HL-60 (cell line): ENCODE data around the gene AMN.

ENCODE experiments used
- DNase-seq, 2 experiments: peaks; one replicate each; pipeline ENCODE4 v3.0.0-alpha.2; 2010 to 2020; ENCODE audit warnings: low read depth in 1 of 2, low spot score in 1 of 2
- H3K27ac ChIP-seq: fragments of 250-450 bp; sonication (Bioruptor Pico); replicated peaks from 2 replicates; pipeline ENCODE4 v1.5.1; 2020; ENCODE audit warnings: mild to moderate bottlenecking, moderate library complexity
- H3K27me3 ChIP-seq: fragments of 250-450 bp; sonication (Bioruptor Pico); 2 replicates; pipeline ENCODE4 v1.5.1; 2021; ENCODE audit warnings: mild to moderate bottlenecking, moderate library complexity; ENCODE audit not compliant: insufficient read depth, poor library complexity, severe bottlenecking
- H3K4me3 ChIP-seq: replicated peaks from 2 replicates; pipeline ENCODE4 v1.5.1; 2011; ENCODE audit warnings: mild to moderate bottlenecking, control low read depth, low read length; ENCODE audit not compliant: insufficient read depth
- GABPA ChIP-seq: IDR thresholded peaks from 2 replicates; pipeline ENCODE4 v1.6.1; 2012; ENCODE audit warnings: low read depth
- POLR2AphosphoS5 ChIP-seq: IDR thresholded peaks from 2 replicates; pipeline ENCODE4 v1.6.1; 2012; ENCODE audit warnings: low read depth
- SPI1 ChIP-seq: IDR thresholded peaks from 2 replicates; pipeline ENCODE4 v1.6.1; 2012; ENCODE audit warnings: low read depth, mild to moderate bottlenecking, borderline replicate concordance
- TF ChIP-seq, protein P1 (sequence below): IDR thresholded peaks from 2 replicates; pipeline ENCODE4 v1.6.1; 2012; ENCODE audit warnings: low read depth; ENCODE audit not compliant: insufficient replicate concordance
- TF ChIP-seq, protein P2 (sequence below): IDR thresholded peaks from one replicate; pipeline ENCODE4 v1.5.1; 2011; ENCODE audit warnings: low read length, control low read depth, inconsistent platforms; ENCODE audit not compliant: insufficient read depth

Gene AMN

DNA sequence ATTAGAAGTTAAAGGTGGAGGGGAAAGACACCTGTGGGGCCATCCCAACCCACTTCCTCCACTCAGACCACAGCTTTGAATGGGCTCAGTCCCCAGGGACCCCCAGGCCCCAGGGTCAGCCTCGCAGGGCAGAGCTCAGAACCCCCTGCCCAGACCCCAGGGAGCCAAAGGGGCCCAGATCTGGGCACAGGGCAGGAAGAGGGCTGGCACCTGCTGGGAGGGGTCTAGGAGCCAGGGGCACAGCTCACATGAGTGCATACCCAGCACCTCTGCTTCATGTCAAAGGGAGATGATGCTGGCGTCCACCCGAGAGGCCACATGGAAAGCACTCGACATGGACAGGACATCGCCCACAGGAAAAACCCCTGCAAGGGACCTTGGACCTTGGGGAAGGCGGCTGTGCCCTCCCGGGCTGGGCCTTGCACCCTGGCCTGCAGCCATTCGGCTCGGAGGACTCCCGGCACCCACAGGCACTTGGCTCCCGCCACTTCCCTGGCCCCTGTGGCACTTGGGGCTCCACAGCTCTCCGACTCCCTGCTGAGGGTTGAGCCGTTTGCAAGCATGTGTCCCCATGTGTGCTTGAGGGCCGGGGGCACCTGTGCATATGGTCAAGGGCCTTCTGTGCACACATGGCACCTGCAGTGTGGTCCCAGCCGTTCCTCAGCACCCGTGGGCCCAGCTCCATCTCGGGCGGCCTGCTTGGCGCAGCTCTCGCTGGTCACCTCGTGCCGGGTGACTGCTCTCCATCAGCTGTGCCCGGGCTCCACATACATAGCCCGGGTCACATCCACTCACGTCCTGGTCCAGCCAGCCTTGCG, 7.8 kb upstream of the AMN start:
- no peak overlapping the region for H3K4me3 ChIP-seq
- no peaks in the 10 kb centered on the region for H3K27me3 ChIP-seq
- TF ChIP-seq POLR2AphosphoS5, result no peak
- TF ChIP-seq, protein P1, sequence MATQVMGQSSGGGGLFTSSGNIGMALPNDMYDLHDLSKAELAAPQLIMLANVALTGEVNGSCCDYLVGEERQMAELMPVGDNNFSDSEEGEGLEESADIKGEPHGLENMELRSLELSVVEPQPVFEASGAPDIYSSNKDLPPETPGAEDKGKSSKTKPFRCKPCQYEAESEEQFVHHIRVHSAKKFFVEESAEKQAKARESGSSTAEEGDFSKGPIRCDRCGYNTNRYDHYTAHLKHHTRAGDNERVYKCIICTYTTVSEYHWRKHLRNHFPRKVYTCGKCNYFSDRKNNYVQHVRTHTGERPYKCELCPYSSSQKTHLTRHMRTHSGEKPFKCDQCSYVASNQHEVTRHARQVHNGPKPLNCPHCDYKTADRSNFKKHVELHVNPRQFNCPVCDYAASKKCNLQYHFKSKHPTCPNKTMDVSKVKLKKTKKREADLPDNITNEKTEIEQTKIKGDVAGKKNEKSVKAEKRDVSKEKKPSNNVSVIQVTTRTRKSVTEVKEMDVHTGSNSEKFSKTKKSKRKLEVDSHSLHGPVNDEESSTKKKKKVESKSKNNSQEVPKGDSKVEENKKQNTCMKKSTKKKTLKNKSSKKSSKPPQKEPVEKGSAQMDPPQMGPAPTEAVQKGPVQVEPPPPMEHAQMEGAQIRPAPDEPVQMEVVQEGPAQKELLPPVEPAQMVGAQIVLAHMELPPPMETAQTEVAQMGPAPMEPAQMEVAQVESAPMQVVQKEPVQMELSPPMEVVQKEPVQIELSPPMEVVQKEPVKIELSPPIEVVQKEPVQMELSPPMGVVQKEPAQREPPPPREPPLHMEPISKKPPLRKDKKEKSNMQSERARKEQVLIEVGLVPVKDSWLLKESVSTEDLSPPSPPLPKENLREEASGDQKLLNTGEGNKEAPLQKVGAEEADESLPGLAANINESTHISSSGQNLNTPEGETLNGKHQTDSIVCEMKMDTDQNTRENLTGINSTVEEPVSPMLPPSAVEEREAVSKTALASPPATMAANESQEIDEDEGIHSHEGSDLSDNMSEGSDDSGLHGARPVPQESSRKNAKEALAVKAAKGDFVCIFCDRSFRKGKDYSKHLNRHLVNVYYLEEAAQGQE, result no peak
- no peak for TF ChIP-seq GABPA
- TF ChIP-seq SPI1, result no peak
- TF ChIP-seq, protein P2, sequence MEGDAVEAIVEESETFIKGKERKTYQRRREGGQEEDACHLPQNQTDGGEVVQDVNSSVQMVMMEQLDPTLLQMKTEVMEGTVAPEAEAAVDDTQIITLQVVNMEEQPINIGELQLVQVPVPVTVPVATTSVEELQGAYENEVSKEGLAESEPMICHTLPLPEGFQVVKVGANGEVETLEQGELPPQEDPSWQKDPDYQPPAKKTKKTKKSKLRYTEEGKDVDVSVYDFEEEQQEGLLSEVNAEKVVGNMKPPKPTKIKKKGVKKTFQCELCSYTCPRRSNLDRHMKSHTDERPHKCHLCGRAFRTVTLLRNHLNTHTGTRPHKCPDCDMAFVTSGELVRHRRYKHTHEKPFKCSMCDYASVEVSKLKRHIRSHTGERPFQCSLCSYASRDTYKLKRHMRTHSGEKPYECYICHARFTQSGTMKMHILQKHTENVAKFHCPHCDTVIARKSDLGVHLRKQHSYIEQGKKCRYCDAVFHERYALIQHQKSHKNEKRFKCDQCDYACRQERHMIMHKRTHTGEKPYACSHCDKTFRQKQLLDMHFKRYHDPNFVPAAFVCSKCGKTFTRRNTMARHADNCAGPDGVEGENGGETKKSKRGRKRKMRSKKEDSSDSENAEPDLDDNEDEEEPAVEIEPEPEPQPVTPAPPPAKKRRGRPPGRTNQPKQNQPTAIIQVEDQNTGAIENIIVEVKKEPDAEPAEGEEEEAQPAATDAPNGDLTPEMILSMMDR, result no peak
- no peak overlapping the region for H3K27ac ChIP-seq
- no peak for DNase-seq

DNA sequence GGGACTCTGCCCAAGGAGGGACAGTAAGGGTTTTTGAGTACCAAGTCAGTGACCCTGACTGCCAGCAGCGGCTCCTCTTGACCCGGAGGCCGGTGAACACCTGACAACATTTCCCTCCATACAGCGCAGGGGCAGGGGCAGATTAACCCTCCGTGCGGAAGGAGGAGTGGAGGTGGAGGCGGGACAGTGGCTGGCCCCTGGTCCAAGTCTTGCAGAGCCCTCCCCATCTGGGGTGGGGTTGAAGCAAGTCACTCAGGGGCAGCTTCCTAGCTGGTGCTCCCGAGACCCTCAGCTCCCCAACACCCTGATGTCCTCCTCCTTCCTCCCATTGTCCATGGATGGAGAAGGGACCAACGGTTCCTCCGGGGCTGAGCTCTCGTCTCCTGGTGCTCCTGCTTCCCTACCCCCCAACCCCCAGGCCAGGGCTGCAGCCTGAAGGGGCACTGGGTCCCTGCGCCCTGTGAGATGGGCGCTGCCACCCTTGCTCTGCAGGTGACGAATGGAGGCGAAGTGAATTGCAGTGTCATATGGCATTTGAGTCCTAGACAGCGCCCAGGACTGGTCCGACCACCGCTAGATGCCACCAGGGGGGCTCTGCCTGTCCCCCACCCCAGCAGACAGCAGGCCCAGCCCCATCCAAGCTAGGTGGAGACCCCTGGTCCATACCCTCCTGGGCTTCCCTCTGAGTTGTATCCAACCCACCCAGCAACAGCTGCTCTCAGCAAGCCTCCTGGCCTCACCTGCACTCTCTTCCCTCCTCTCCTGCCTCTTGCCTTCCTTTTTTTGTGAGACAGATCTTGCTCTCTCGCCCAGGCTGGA, 7.0 kb upstream of the AMN start:
- TF ChIP-seq, protein P2, result no peak
- TF ChIP-seq, protein P1, result no peak
- no peak for TF ChIP-seq POLR2AphosphoS5
- no peak for TF ChIP-seq GABPA
- TF ChIP-seq SPI1, result no peak

DNA sequence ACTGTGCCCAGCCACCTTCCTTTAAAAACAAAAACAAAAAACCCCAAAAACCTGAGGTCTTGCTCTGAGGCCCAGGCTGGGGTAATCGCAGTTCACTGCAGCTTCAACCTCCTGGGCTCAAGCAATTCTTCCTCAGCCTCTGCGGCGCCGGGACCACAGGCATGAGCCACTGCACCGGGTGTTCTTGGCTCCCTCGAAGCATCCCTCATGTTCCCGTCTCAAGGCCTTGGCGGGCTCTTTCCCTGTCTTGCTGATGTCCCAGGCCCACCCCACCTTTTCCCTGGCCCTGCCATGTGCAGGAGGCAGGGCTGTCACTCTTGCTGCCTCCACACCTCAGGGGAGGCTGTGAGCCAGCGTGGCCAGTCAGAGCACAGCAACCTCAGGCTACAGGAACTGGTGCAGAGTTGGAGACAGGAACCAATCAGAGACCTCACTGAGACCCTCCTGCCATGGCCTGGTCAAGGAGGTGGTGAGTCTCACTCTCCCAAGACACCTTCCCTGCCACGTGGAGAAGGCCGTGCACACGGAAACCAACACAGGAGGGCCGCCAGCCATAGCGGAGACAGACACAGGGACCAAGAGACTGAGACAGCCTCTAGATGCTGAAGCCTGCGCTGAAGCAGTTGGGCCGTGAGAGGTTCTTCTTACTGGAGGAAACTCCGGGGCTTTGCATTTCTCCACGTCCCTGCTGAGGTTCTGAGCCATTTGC, 6.0 kb upstream of the AMN start:
- Histone ChIP-seq H3K27ac (no peak overlapping the region), H3K4me3 (no peak overlapping the region), H3K27me3 (no peaks in the 10 kb centered on the region)
- no peak for DNase-seq
- TF ChIP-seq SPI1 (no peak), POLR2AphosphoS5 (no peak), GABPA (no peak)
- TF ChIP-seq, protein P2, result no peak
- TF ChIP-seq, protein P1, result no peak

More for the DNA sequence above, 7.0 kb upstream of the AMN start:
- Histone ChIP-seq H3K27ac (no peak overlapping the region), H3K4me3 (no peak overlapping the region), H3K27me3 (no peaks in the 10 kb centered on the region)
- no peak for DNase-seq
